PC-9 (cell line): Measurements from ENCODE around the gene ATP8A1. TPM values are rescaled to one million over a fixed set of nuclear protein-coding genes. Genes with fewer than 3 reads are reported as not detected.
A peak's percentile ranks its signal among the peaks of the same experiment; 100 is the strongest.

Experiments
- BruUV-seq: library from RNA; stranded (reverse); fragments of 400-500 nt; replicated peaks from 2 replicates; lab custom pipeline; 2021; lab: Mats Ljungman, UMichigan
- CTCF ChIA-PET: fragments of 300-600 bp; sonication (Branson Sonifier 250); formaldehyde crosslinking; loops from one replicate; lab custom pipeline; 2022; ENCODE audit warnings: antibody characterized with exemption; lab: Charles Lee
- POLR2A ChIA-PET: fragments of 300-600 bp; sonication (Branson Sonifier 250); formaldehyde crosslinking; loops from one replicate; lab custom pipeline; 2022; ENCODE audit warnings: antibody characterized with exemption; ENCODE audit not compliant: unreplicated experiment; lab: Charles Lee
- DNase-seq, 2 experiments: peaks; one replicate each; pipeline versions ENCODE4 v3.0.0 to v3.0.0-alpha.2; 2015 to 2022; ENCODE audit warnings: mixed read lengths in 1 of 2
- H2AFZ ChIP-seq: fragments of 200-600 bp; sonication (generic); 2 replicates; pipeline ENCODE4 v1.8.1; 2017; ENCODE audit warnings: antibody characterized with exemption
- H3F3A ChIP-seq: fragments of 200-600 bp; sonication (generic); 2 replicates; pipeline ENCODE4 v1.8.1; 2017; ENCODE audit warnings: antibody characterized with exemption, mild to moderate bottlenecking, low read depth; ENCODE audit not compliant: insufficient read depth
- H3K27ac ChIP-seq: fragments of 200-600 bp; sonication (generic); 2 replicates; pipeline ENCODE4 v1.6.1; 2016; ENCODE audit warnings: mixed run types
- H3K27me3 ChIP-seq: fragments of 200-600 bp; sonication (generic); 2 replicates; pipeline ENCODE4 v1.6.1; 2016; ENCODE audit warnings: low read depth, mixed run types; ENCODE audit not compliant: insufficient read depth
- H3K36me3 ChIP-seq: fragments of 200-600 bp; sonication (generic); 2 replicates; pipeline ENCODE4 v1.6.1; 2016; ENCODE audit warnings: low read depth, mixed run types
- H3K4me1 ChIP-seq: fragments of 200-600 bp; sonication (generic); replicated peaks from 2 replicates; pipeline ENCODE4 v1.6.1; 2016; ENCODE audit warnings: mixed run types; ENCODE audit not compliant: insufficient read depth
- H3K4me2 ChIP-seq: fragments of 200-600 bp; sonication (generic); 2 replicates; pipeline ENCODE4 v1.6.1; 2017; ENCODE audit warnings: mixed run types
- H3K4me3 ChIP-seq: fragments of 200-600 bp; sonication (generic); 2 replicates; pipeline ENCODE4 v1.6.1; 2016; ENCODE audit warnings: mixed run types
- H3K79me2 ChIP-seq: fragments of 200-600 bp; sonication (generic); 2 replicates; pipeline ENCODE4 v1.6.1; 2017; ENCODE audit warnings: low read depth, mixed run types
- H3K9me2 ChIP-seq: fragments of 200-600 bp; sonication (generic); 2 replicates; pipeline ENCODE4 v1.8.1; 2017; ENCODE audit warnings: mild to moderate bottlenecking; ENCODE audit not compliant: insufficient read depth
- H3K9me3 ChIP-seq: fragments of 200-600 bp; sonication (generic); 2 replicates; pipeline ENCODE4 v1.8.1; 2016; ENCODE audit warnings: low read depth; ENCODE audit not compliant: insufficient read depth
- H4K20me1 ChIP-seq: fragments of 200-600 bp; sonication (generic); 2 replicates; pipeline ENCODE4 v1.8.1; 2017; ENCODE audit not compliant: insufficient read depth
- CTCF ChIP-seq: fragments of 200-600 bp; sonication (generic); conservative IDR thresholded peaks from 2 replicates; pipeline ENCODE4 v1.6.1; 2017; ENCODE audit warnings: mixed run types, antibody characterized with exemption, mild to moderate bottlenecking, moderate library complexity
- EZH2 ChIP-seq: fragments of 200-600 bp; sonication (generic); IDR thresholded peaks from 2 replicates; pipeline ENCODE4 v1.8.0; 2017; ENCODE audit warnings: antibody characterized with exemption, low read depth
- intact Hi-C: fragments of 100-400 bp; cut with micrococcal nuclease; formaldehyde crosslinking; loops from one replicate; pipeline ENCODE4 v1.10.0; 2022; ENCODE audit not compliant: unreplicated experiment
- total RNA-seq: library from RNA; stranded (reverse); gene quantifications from 2 replicates; pipeline ENCODE4 v1.2.3, GENCODE V29; 2021

Gene ATP8A1
- total RNA-seq, 1 experiment from 2014 or later: not detected

GRCh38 chr4:42531341-42532030 lies 125.4 kb downstream of the ATP8A1 start:
- Histone ChIP-seq H3K27ac (no peak overlapping the region), H3F3A (no peaks in the 10 kb centered on the region), H3K36me3 (no peaks in the 10 kb centered on the region), H3K79me2 (no peaks in the 10 kb centered on the region), H3K4me3 (no peak overlapping the region), H3K4me2 (no peak overlapping the region), H3K27me3 (peaks cover 10% of the 10 kb centered on the region; the same call in 1 of the 2 replicates), H2AFZ (no peak overlapping the region), H3K4me1 (no peaks in the 10 kb centered on the region), H3K9me2 (no peaks in the 10 kb centered on the region), H3K9me3 (no peaks in the 10 kb centered on the region), H4K20me1 (no peaks in the 10 kb centered on the region)
- DNase-seq: no peak
- no peak for TF ChIP-seq EZH2
- POLR2A ChIA-PET: no interaction called here
- no TSS peak for BruUV-seq
- intact Hi-C loops: no loop called here
- CTCF ChIA-PET: no interaction called here

- Histone ChIP-seq H3K9me3 (no peaks in the 10 kb centered on the region), H3K4me1 (no peaks in the 10 kb centered on the region), H3K9me2 (no peaks in the 10 kb centered on the region), H3K4me2 (no peak overlapping the region), H3K27me3 (peaks cover 32% of the 10 kb centered on the region), H3F3A (no peaks in the 10 kb centered on the region), H3K27ac (no peak overlapping the region), H3K79me2 (no peaks in the 10 kb centered on the region), H3K4me3 (no peak overlapping the region), H2AFZ (no peak overlapping the region), H3K36me3 (no peaks in the 10 kb centered on the region), H4K20me1 (no peaks in the 10 kb centered on the region)
- intact Hi-C loops: loop anchor here (5.0 kb wide), 1 partner anchor 831 kb away; no protein-coding TSS in a partner anchor
- ChIA-PET CTCF (no interaction called here), POLR2A (no interaction called here)
- no TSS peak for BruUV-seq
- TF ChIP-seq EZH2 (no peak), CTCF (no peak)
- no peak for DNase-seq
Observed at GRCh38 chr4:42523066-42523718, 133.7 kb downstream of the ATP8A1 start.

GRCh38 chr4:42519803-42520417 lies 137.0 kb downstream of the ATP8A1 start:
- intact Hi-C loops: loop anchor here (1.0 to 5.0 kb wide), 3 partner anchors 149 to 828 kb away; no protein-coding TSS in a partner anchor
- TF ChIP-seq EZH2: no peak
- peak; percentile 76 for TF ChIP-seq CTCF
- POLR2A ChIA-PET: no interaction called here

More at GRCh38 chr4:42519803-42520417, 137.0 kb downstream of the ATP8A1 start:
- CTCF ChIA-PET: interaction anchor here (0.6 to 1.0 kb wide), 3 partner anchors 148 to 1242 kb away, joined by 3 read pairs; no protein-coding TSS in a partner anchor
- Histone ChIP-seq H3F3A (no peaks in the 10 kb centered on the region), H3K27me3 (peaks cover 17% of the 10 kb centered on the region), H4K20me1 (no peaks in the 10 kb centered on the region), H3K27ac (no peak overlapping the region), H3K79me2 (no peaks in the 10 kb centered on the region), H3K4me1 (no peaks in the 10 kb centered on the region), H2AFZ (no peak overlapping the region), H3K36me3 (no peaks in the 10 kb centered on the region), H3K4me3 (no peak overlapping the region), H3K9me3 (no peaks in the 10 kb centered on the region), H3K9me2 (no peaks in the 10 kb centered on the region), H3K4me2 (no peak overlapping the region)
- no TSS peak for BruUV-seq
- DNase-seq: peak in 1 of 2 experiments; percentile 17
